Ovary (tissue), 9 donors: ENCODE data around the gene XPNPEP2. TPM values are rescaled to one million over a fixed set of nuclear protein-coding genes. Genes with fewer than 3 reads are reported as not detected.

Experiments
- DNase-seq, 5 donors: peaks; one replicate each; pipeline ENCODE4 v3.0.0-alpha.2; 2019 to 2020
- H3K27ac ChIP-seq, 2 donors: fragments of 200-600 bp; one replicate each; pipeline versions ENCODE4 v1.5.1 to v1.8.0; 2019 to 2022
- H3K27me3 ChIP-seq: fragments of 200-600 bp; one replicate; pipeline ENCODE4 v1.8.0; 2022
- H3K36me3 ChIP-seq: fragments of 200-600 bp; sonication (generic); one replicate; pipeline ENCODE4 v1.5.1; 2019
- H3K4me1 ChIP-seq: one replicate; pipeline ENCODE4 v1.8.1; 2013; ENCODE audit warnings: mild to moderate bottlenecking, moderate library complexity; ENCODE audit not compliant: insufficient read depth
- H3K4me3 ChIP-seq: fragments of 200-600 bp; sonication (generic); one replicate; pipeline ENCODE4 v1.5.1; 2017
- H3K9me3 ChIP-seq, 2 donors: fragments of 200-600 bp in 1 of 2; sonication (generic) in 1 of 2; one replicate each; pipeline versions ENCODE4 v1.5.1 to v1.8.1; 2013 to 2019; ENCODE audit warnings: mild to moderate bottlenecking in 1 of 2, moderate library complexity in 1 of 2
- EP300 ChIP-seq: sonication (generic); formaldehyde crosslinking; IDR thresholded peaks from one replicate; pipeline ENCODE4 v1.6.1; 2017; ENCODE audit warnings: antibody characterized with exemption
- POLR2A ChIP-seq: fragments of 450-650 bp; IDR thresholded peaks from one replicate; pipeline ENCODE4 v1.6.1; 2017; ENCODE audit warnings: antibody characterized with exemption, mild to moderate bottlenecking, moderate library complexity
- WGBS, 3 donors: extraction: QIAGEN DNeasy Blood & Tissue Kit in 1 of 3; methylation state at CpG; one replicate each; pipeline versions ENCODE4 v1.1.5 to v1.1.7; 2013 to 2017; 5-methylcytosine and 5-hydroxymethylcytosine counted together
- intact Hi-C, 4 donors: fragments of 100-400 bp; cut with DNase I; formaldehyde crosslinking; loops; one replicate each; pipeline versions ENCODE4 v1.11.0 to v1.15.1; 2022 to 2023
- polyA plus RNA-seq, 2 donors: library from polyadenylated mRNA; stranded (reverse); fragments of 200-250 nt in 1 of 2; fragments of 350-450 nt in 1 of 2; fragmentation: Illumina TruSeq in 1 of 2; extraction: RNeasy Lipid Tissue Mini Kit (QIAGEN cat#74804) in 1 of 2; gene quantifications; one replicate each; pipeline ENCODE4 v1.2.3, GENCODE V29; 2013 to 2014
- total RNA-seq, 7 donors: library from RNA; depleted of rRNA in 2 of 7; stranded (reverse); fragments of >200 nt in 2 of 7; fragmentation: NEBNext Ultra II Directional in 3 of 7; extraction: Animal tissue kit (Norgen Biotek cat#: 25700) in 3 of 7; gene quantifications; one replicate each; pipeline versions ENCODE4 v1.1.0 to v1.2.4, GENCODE V29; 2016 to 2023
- TF ChIP-seq, protein P1 (sequence below), 3 donors: fragments of 450-650 bp in 2 of 3; fragments of 200-600 bp in 1 of 3; IDR thresholded peaks; one replicate each; pipeline versions ENCODE4 v1.5.1 to v1.8.0; 2016 to 2022; ENCODE audit warnings: antibody characterized with exemption in 3 of 3, mild to moderate bottlenecking in 1 of 3
- donor health status: DM: no; HTN: no; CAD: no; lungs with moderate emphysema.
- donor health status: DM: no; HTN: no; CAD: no.
- donor health status: Bipolar disorder and iron deficiency.
- donor health status: DM: yes; HTN: yes; CAD: no.
- donor health status: DM: no; HTN: no; CAD: no.
- donor health status: DM: yes; HTN: yes; CAD: no.

XPNPEP2 gene
- total and polyA plus RNA-seq, 9 donors: 0.28 to 6.4 (median 1.4) TPM

DNA sequence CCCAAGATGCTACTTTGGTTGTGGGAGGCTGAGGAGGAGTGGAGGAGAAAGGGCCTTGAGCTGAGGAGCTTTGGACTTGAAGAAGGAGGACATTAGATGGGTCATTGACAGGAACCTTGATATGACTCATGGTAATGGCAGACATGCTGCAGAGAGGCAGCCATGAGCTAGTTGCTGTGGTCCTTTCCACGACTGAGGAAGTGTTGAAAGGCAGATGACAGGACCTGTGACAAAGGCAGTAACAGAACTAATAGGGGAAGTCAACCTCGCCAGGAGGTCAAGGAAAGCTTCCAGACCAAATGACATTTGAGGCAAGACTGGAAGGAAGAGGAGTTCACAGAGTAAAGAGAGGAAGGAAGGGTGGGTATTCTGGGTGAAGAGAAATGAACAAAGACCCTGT is 7.6 kb upstream of the XPNPEP2 start:
- Histone ChIP-seq H3K27me3 (no peaks in the 10 kb centered on the region), H3K4me3 (no peak overlapping the region), H3K9me3 (no peaks in the 10 kb centered on the region), H3K27ac (no peak overlapping the region), H3K36me3 (no peaks in the 10 kb centered on the region), H3K4me1 (no peaks in the 10 kb centered on the region)
- no peak for DNase-seq
- intact Hi-C loops: no loop called here
- WGBS, 3 donors: 45 to 60% (median 49%) methylated on average over 2 of the region's 2 CpGs
- TF ChIP-seq, protein P1, sequence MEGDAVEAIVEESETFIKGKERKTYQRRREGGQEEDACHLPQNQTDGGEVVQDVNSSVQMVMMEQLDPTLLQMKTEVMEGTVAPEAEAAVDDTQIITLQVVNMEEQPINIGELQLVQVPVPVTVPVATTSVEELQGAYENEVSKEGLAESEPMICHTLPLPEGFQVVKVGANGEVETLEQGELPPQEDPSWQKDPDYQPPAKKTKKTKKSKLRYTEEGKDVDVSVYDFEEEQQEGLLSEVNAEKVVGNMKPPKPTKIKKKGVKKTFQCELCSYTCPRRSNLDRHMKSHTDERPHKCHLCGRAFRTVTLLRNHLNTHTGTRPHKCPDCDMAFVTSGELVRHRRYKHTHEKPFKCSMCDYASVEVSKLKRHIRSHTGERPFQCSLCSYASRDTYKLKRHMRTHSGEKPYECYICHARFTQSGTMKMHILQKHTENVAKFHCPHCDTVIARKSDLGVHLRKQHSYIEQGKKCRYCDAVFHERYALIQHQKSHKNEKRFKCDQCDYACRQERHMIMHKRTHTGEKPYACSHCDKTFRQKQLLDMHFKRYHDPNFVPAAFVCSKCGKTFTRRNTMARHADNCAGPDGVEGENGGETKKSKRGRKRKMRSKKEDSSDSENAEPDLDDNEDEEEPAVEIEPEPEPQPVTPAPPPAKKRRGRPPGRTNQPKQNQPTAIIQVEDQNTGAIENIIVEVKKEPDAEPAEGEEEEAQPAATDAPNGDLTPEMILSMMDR (IDR thresholded peaks at IDR 0.05): no peak
- TF ChIP-seq POLR2A: no peak
- no peak for TF ChIP-seq EP300

DNA sequence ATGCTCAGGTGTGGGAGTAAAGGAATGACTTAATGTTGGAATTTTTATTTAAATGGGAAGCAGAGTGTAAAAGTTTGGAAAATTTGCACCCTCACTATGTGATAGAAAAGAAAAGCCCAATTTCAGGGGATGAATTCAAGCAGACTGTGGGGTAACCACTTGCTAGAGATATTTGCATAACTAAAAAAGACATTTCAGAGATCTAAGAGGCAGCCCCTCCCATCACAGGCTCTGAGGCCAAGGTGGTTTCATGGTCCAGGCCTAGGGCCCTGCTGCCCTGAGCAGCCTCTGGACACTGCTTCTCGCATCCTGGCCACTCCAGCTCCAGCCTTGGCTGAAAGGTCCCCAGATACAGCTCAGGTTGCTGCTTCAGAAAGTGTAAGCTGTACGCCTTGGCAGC is 5.9 kb upstream of the XPNPEP2 start:
- Histone ChIP-seq H3K27me3 (no peaks in the 10 kb centered on the region), H3K4me3 (no peak overlapping the region), H3K27ac (no peak overlapping the region), H3K4me1 (no peaks in the 10 kb centered on the region), H3K36me3 (no peaks in the 10 kb centered on the region), H3K9me3 (no peaks in the 10 kb centered on the region)
- intact Hi-C loops: no loop called here
- whole genome bisulfite sequencing, 3 donors: 75 to 81% (median 77%) methylated on average over 2 of the region's 2 CpGs
- TF ChIP-seq EP300 (no peak), POLR2A (no peak)
- TF ChIP-seq, protein P1 (IDR thresholded peaks at IDR 0.05): no peak
- no peak for DNase-seq

DNA sequence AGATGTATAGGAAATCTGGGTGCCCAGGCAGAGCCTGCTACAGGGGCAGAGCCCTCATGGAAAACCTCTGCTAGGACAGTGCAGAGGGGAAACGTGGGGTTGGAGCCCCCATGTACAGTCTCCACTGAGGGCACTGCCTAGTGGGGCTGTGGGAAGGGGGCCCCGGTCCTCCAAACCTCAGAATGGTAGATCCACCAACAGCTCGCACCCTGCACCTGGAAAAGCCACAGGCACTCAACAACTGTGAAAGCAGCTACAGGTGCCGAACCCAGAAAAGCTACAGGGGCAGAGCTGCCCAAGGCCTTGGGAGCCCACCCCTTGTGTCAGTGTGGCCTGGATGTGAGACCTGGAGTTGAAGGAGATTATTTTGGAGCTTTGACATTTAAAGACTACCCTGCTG is 5.4 kb upstream of the XPNPEP2 start:
- TF ChIP-seq POLR2A: no peak
- H3K9me3 ChIP-seq: no peaks in the 10 kb centered on the region
- H3K27ac ChIP-seq: no peak overlapping the region
- no peak for DNase-seq
- no peaks in the 10 kb centered on the region for H3K4me1 ChIP-seq
- intact Hi-C loops: no loop called here
- H3K27me3 ChIP-seq: no peaks in the 10 kb centered on the region
- H3K4me3 ChIP-seq: no peak overlapping the region
- H3K36me3 ChIP-seq: no peaks in the 10 kb centered on the region
- WGBS, 3 donors: 65 to 68% (median 68%) methylated on average over 4 of the region's 4 CpGs

DNA sequence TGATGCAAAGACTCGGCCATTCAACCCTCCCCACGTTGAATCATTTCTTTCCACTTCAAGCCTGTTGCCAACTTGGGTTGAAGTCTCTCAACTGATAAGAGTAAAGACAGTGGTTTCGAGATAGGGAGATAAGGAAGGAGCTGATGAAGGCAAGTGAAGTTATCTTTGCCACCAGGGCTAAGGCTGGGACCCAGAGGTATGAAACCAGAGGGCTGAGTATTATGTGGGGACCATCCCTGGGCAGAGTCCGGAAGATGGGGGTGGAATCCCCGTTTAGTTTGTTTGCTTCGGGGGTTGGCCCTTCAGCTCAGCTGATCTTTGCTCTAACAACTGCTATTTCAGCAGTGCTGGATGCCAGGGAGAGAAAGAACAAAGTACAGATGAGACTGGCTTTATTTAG is 2.3 kb upstream of the XPNPEP2 start:
- DNase-seq: no peak
- 62 to 73% (median 73%) methylated on average over 6 of the region's 6 CpGs for WGBS, 3 donors
- TF ChIP-seq POLR2A (no peak), EP300 (no peak)
- TF ChIP-seq, protein P1 (IDR thresholded peaks at IDR 0.05): no peak
- Histone ChIP-seq H3K27me3 (no peaks in the 10 kb centered on the region), H3K4me1 (no peaks in the 10 kb centered on the region), H3K9me3 (no peaks in the 10 kb centered on the region), H3K27ac (no peak overlapping the region), H3K4me3 (no peak overlapping the region), H3K36me3 (no peaks in the 10 kb centered on the region)
- intact Hi-C loops: no loop called here

DNA sequence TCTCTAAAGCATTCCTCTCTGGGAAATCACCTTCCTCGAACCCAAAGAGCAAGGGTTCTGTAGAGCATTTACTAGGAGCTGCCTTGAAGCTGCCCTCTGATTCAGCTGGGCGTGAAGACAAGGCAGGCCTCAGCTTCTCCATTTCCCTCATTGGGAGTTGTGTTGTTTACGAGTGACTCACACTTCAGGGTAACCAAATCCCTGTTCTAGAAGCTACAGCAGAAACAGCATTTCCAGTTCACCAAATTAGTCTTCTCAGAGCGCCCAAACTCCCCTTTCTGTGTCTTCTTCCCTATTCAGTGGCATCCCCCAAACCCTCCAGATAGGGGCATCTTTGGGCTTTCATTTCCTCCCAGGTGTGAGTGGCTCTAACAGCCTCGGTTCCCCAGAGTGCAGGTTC is 863 bp upstream of the XPNPEP2 start:
- no peak for DNase-seq
- intact Hi-C loops: no loop called here
- peak overlapping the region in 1 of 2 donors; percentile 4 for H3K27ac ChIP-seq
- TF ChIP-seq EP300 (no peak), POLR2A (no peak)
- TF ChIP-seq, protein P1 (IDR thresholded peaks at IDR 0.05): no peak
- H3K9me3 ChIP-seq: no peaks in the 10 kb centered on the region
- no peaks in the 10 kb centered on the region for H3K36me3 ChIP-seq
- H3K4me3 ChIP-seq: no peak overlapping the region
- 58 to 66% (median 63%) methylated on average over 5 of the region's 5 CpGs for WGBS, 3 donors
- H3K4me1 ChIP-seq: no peaks in the 10 kb centered on the region
- H3K27me3 ChIP-seq: no peaks in the 10 kb centered on the region
